DMS 273 (cell line): Measurements from ENCODE around the gene SMAD3.

Source experiments
- DNase-seq: peaks from one replicate; lab custom pipeline; 2025; ENCODE audit not compliant: unreplicated experiment; lab: John Stamatoyannopoulos, UW

The SMAD3 gene

GRCh38 chr15:67095912-67096311, 30.5 kb downstream of the SMAD3 start:
- DNase-seq = no peak

- DNase-seq = no peak
These were observed 31.3 kb downstream of the SMAD3 start for GRCh38 chr15:67096546-67097294.

GRCh38 chr15:67097424-67097823, 32.0 kb downstream of the SMAD3 start:
- no peak for DNase-seq

GRCh38 chr15:67097930-67098740, 32.7 kb downstream of the SMAD3 start:
- no peak for DNase-seq

GRCh38 chr15:67098768-67099282, 33.4 kb downstream of the SMAD3 start:
- DNase-seq = no peak

- no peak for DNase-seq
These were observed 34.9 kb downstream of the SMAD3 start for GRCh38 chr15:67100124-67100791.

- no peak for DNase-seq
These were observed 35.6 kb downstream of the SMAD3 start for GRCh38 chr15:67100801-67101581.

- no peak for DNase-seq
These were observed 36.7 kb downstream of the SMAD3 start for GRCh38 chr15:67101911-67102598.

GRCh38 chr15:67102599-67102929, 37.2 kb downstream of the SMAD3 start:
- no peak for DNase-seq

- no peak for DNase-seq
These were observed 37.6 kb downstream of the SMAD3 start for GRCh38 chr15:67103021-67103420.

- no peak for DNase-seq
These were observed 38.0 kb downstream of the SMAD3 start for GRCh38 chr15:67103432-67103831.

GRCh38 chr15:67103869-67104268, 38.5 kb downstream of the SMAD3 start:
- no peak for DNase-seq

GRCh38 chr15:67104510-67104909, 39.1 kb downstream of the SMAD3 start:
- no peak for DNase-seq

GRCh38 chr15:67105065-67105951, 39.9 kb downstream of the SMAD3 start:
- DNase-seq = peak; percentile 35

GRCh38 chr15:67105991-67106763, 40.8 kb downstream of the SMAD3 start:
- no peak for DNase-seq

GRCh38 chr15:67106764-67107013, 41.3 kb downstream of the SMAD3 start:
- DNase-seq = no peak

- no peak for DNase-seq
These were observed 41.8 kb downstream of the SMAD3 start for GRCh38 chr15:67107014-67107812.
